ENCODE measurements around the gene ATP8A2. TPM values are rescaled to one million over a fixed set of nuclear protein-coding genes. Genes with fewer than 3 reads are reported as not detected.

ATP8A2 gene
- total RNA-seq, 2 donors from 2014 or later: 0.23 to 6.1 TPM

GRCh38 chr13:25768376-25768775 lies 396.6 kb downstream of the ATP8A2 start:
- Histone ChIP-seq H3K27me3 (replicated peaks; ENCODE audit: insufficient read depth) (no peaks in the 10 kb centered on the region), H3K36me3 (no peaks in the 10 kb centered on the region), H3K27ac (no peak overlapping the region), H3K4me3 (no peak overlapping the region), H3K9me3 (no peaks in the 10 kb centered on the region), H3K4me1 (replicated peaks) (no peaks in the 10 kb centered on the region)
- DNase-seq (ENCODE audit: low spot score): no peak
- WGBS: 40% methylated on average over 4 of the region's 4 CpGs
- intact Hi-C loops (cut with DNase I): no loop called here
- no peak for TF ChIP-seq POLR2AphosphoS5 (IDR thresholded peaks at IDR 0.05)
- TF ChIP-seq, protein P1, sequence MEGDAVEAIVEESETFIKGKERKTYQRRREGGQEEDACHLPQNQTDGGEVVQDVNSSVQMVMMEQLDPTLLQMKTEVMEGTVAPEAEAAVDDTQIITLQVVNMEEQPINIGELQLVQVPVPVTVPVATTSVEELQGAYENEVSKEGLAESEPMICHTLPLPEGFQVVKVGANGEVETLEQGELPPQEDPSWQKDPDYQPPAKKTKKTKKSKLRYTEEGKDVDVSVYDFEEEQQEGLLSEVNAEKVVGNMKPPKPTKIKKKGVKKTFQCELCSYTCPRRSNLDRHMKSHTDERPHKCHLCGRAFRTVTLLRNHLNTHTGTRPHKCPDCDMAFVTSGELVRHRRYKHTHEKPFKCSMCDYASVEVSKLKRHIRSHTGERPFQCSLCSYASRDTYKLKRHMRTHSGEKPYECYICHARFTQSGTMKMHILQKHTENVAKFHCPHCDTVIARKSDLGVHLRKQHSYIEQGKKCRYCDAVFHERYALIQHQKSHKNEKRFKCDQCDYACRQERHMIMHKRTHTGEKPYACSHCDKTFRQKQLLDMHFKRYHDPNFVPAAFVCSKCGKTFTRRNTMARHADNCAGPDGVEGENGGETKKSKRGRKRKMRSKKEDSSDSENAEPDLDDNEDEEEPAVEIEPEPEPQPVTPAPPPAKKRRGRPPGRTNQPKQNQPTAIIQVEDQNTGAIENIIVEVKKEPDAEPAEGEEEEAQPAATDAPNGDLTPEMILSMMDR (IDR thresholded peaks at IDR 0.05): no peak
- no peak for TF ChIP-seq POLR2A (IDR thresholded peaks at IDR 0.05)

GRCh38 chr13:25768838-25769237 lies 397.1 kb downstream of the ATP8A2 start:
- 53% methylated on average over 13 of the region's 13 CpGs for WGBS
- intact Hi-C loops (cut with DNase I): no loop called here
- Histone ChIP-seq H3K36me3 (no peaks in the 10 kb centered on the region), H3K27ac (no peak overlapping the region), H3K27me3 (replicated peaks; ENCODE audit: insufficient read depth) (no peaks in the 10 kb centered on the region), H3K4me3 (no peak overlapping the region), H3K4me1 (replicated peaks) (no peaks in the 10 kb centered on the region), H3K9me3 (no peaks in the 10 kb centered on the region)
- no peak for DNase-seq (ENCODE audit: low spot score)
- no peak for TF ChIP-seq POLR2A (IDR thresholded peaks at IDR 0.05)
- no peak for TF ChIP-seq POLR2AphosphoS5 (IDR thresholded peaks at IDR 0.05)
- TF ChIP-seq, protein P1 (IDR thresholded peaks at IDR 0.05): no peak

- DNase-seq (ENCODE audit: low spot score): no peak
- Histone ChIP-seq H3K27me3 (replicated peaks; ENCODE audit: insufficient read depth) (no peaks in the 10 kb centered on the region), H3K9me3 (no peaks in the 10 kb centered on the region), H3K27ac (no peak overlapping the region), H3K36me3 (no peaks in the 10 kb centered on the region), H3K4me1 (replicated peaks) (no peaks in the 10 kb centered on the region), H3K4me3 (no peak overlapping the region)
- intact Hi-C loops (cut with DNase I): no loop called here
- TF ChIP-seq, protein P1 (IDR thresholded peaks at IDR 0.05): no peak
- TF ChIP-seq POLR2AphosphoS5 (IDR thresholded peaks at IDR 0.05) (no peak), POLR2A (IDR thresholded peaks at IDR 0.05) (no peak)
- WGBS: 81% methylated on average over 7 of the region's 7 CpGs
Observed at GRCh38 chr13:25770601-25771000, 398.8 kb downstream of the ATP8A2 start.

DNA sequence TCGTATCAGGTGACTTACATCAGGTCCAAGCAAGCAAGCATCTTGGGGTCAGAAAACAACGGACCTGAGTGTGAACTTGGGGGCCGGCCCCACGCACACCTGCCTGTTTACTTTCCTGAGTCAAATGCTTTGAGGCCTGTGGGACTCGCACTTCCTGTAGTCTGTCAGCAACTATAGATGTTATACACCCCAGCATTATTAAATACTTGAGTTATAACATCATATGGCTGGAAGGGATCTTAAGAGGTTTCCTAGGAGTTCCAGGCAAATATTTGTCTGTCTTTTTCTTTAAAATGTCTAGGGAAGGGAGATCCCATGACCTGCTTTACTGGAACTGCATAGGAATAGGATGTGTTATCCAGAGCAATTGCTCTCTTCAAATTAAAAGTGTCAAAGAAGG lies 399.4 kb downstream of the ATP8A2 start:
- no peak for DNase-seq (ENCODE audit: low spot score)
- H3K27me3 ChIP-seq (replicated peaks; ENCODE audit: insufficient read depth): no peaks in the 10 kb centered on the region

More for the DNA sequence above, 399.4 kb downstream of the ATP8A2 start:
- Histone ChIP-seq H3K27ac (no peak overlapping the region), H3K4me3 (no peak overlapping the region), H3K4me1 (replicated peaks) (no peaks in the 10 kb centered on the region), H3K36me3 (no peaks in the 10 kb centered on the region), H3K9me3 (no peaks in the 10 kb centered on the region)
- intact Hi-C loops (cut with DNase I): no loop called here
- WGBS: 61% methylated on average over 5 of the region's 5 CpGs
- TF ChIP-seq POLR2A (IDR thresholded peaks at IDR 0.05) (no peak), POLR2AphosphoS5 (IDR thresholded peaks at IDR 0.05) (no peak)
- TF ChIP-seq, protein P1 (IDR thresholded peaks at IDR 0.05): no peak
